DND-41 (cell line): ENCODE data around the gene MS4A4E.

ENCODE experiments used
- EZH2 ChIP-seq: IDR thresholded peaks from 3 replicates; pipeline ENCODE4 v1.6.1; 2012; ENCODE audit warnings: borderline replicate concordance, low read depth, mild to moderate bottlenecking, moderate library complexity, low read length, inconsistent platforms; ENCODE audit not compliant: severe bottlenecking
- TF ChIP-seq, protein P1 (sequence below): IDR thresholded peaks from 2 replicates; pipeline ENCODE4 v1.5.1; 2012; ENCODE audit warnings: borderline replicate concordance, low read length, moderate library complexity, mild to moderate bottlenecking; ENCODE audit not compliant: poor library complexity, severe bottlenecking; ENCODE audit errors: extremely low read depth

DNA sequence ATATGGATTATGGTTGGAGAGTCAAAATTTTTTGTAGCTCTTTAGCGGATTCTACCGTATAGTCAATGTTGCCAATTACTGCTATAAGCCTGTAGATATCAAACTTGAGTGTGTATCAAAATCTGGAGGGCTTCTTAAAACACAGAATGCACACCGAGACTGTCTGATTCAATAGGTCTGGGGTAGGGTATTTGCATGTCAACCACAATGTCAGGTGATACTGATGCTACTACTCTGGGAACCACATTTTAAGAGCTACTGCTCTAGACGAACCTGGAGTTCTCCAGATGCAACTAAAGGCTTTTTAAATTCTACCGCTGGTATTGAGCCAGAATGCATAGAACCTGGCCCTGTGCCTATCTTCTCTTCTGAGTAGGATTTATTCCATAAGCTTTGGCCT is 21.7 kb upstream of the MS4A4E start:
- TF ChIP-seq, protein P1, sequence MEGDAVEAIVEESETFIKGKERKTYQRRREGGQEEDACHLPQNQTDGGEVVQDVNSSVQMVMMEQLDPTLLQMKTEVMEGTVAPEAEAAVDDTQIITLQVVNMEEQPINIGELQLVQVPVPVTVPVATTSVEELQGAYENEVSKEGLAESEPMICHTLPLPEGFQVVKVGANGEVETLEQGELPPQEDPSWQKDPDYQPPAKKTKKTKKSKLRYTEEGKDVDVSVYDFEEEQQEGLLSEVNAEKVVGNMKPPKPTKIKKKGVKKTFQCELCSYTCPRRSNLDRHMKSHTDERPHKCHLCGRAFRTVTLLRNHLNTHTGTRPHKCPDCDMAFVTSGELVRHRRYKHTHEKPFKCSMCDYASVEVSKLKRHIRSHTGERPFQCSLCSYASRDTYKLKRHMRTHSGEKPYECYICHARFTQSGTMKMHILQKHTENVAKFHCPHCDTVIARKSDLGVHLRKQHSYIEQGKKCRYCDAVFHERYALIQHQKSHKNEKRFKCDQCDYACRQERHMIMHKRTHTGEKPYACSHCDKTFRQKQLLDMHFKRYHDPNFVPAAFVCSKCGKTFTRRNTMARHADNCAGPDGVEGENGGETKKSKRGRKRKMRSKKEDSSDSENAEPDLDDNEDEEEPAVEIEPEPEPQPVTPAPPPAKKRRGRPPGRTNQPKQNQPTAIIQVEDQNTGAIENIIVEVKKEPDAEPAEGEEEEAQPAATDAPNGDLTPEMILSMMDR, result no peak
- TF ChIP-seq EZH2, result no peak
